Activated B cell treated with CpG ODN at 0.5 μM for 24 hours (primary cell): ENCODE data around the gene MLH1. TPM values are rescaled to one million over a fixed set of nuclear protein-coding genes. Genes with fewer than 3 reads are reported as not detected.

Source experiments
- ATAC-seq: fragments of 200-7000 bp; cut with Tn5 transposase; one replicate; pipeline ENCODE4 v1.10.0; 2021; ENCODE audit warnings: low read depth, mild to moderate bottlenecking, moderate library complexity
- CTCF ChIA-PET: fragments of 350-600 bp; sonication (Branson Sonifier 250); formaldehyde crosslinking; loops from one replicate; lab custom pipeline; 2021; ENCODE audit warnings: antibody characterized with exemption; lab: Charles Lee
- POLR2A ChIA-PET: fragments of 350-600 bp; sonication (Branson Sonifier 250); formaldehyde crosslinking; loops from one replicate; lab custom pipeline; 2021; ENCODE audit warnings: antibody characterized with exemption; lab: Charles Lee
- DNase-seq: peaks from one replicate; pipeline ENCODE4 v3.0.0; 2022
- H3K27ac Mint-ChIP-seq: one replicate; pipeline ENCODE4 v1.8.0; 2020; ENCODE audit warnings: mixed read lengths
- H3K27me3 Mint-ChIP-seq: one replicate; pipeline ENCODE4 v1.8.0; 2021; ENCODE audit warnings: mixed read lengths
- H3K36me3 Mint-ChIP-seq: one replicate; pipeline ENCODE4 v1.8.0; 2021; ENCODE audit warnings: low read depth, mixed read lengths
- H3K4me1 Mint-ChIP-seq: one replicate; pipeline ENCODE4 v1.8.0; 2021; ENCODE audit warnings: mixed read lengths
- H3K4me3 Mint-ChIP-seq: one replicate; pipeline ENCODE4 v1.8.0; 2020; ENCODE audit warnings: mild to moderate bottlenecking, mixed read lengths
- H3K9me3 Mint-ChIP-seq: one replicate; pipeline ENCODE4 v1.8.0; 2020; ENCODE audit warnings: mixed read lengths
- intact Hi-C: fragments of 100-400 bp; cut with micrococcal nuclease; formaldehyde crosslinking; loops from one replicate; pipeline ENCODE4 v1.15.1; 2024
- total RNA-seq: library from RNA; stranded (reverse); gene quantifications from 2 replicates; pipeline ENCODE4 v1.2.3, GENCODE V29; 2022
- TF ChIP-seq, protein P1 (sequence below): fragments of 200-600 bp; IDR thresholded peaks from one replicate; pipeline ENCODE4 v1.8.0; 2022; ENCODE audit warnings: antibody characterized with exemption, mild to moderate bottlenecking

The MLH1 gene
- total RNA-seq, 1 donor from 2014 or later: 46.2 TPM

DNA sequence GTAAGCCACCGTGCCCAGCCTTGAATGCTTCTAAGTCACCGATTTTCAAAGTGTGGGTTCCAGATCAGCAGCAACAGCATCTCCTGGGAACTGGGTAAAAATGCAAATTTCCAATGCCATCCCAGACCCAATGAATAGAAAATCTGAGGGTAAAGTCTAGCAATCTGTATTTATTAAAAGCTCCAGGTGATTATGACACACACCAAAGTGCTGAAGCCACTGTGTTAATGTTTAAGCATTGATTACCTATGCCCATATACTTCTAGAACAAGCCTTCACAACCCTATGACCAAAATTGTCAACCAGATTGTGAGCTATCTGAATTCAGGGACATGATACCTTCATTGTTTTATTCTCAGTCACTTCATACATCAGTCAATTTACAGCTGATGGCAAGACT, 94.6 kb downstream of the MLH1 start:
- H3K36me3 Mint-ChIP-seq: peaks cover 59% of the 10 kb centered on the region
- POLR2A ChIA-PET: no interaction called here
- H3K27ac Mint-ChIP-seq: no peak overlapping the region

DNA sequence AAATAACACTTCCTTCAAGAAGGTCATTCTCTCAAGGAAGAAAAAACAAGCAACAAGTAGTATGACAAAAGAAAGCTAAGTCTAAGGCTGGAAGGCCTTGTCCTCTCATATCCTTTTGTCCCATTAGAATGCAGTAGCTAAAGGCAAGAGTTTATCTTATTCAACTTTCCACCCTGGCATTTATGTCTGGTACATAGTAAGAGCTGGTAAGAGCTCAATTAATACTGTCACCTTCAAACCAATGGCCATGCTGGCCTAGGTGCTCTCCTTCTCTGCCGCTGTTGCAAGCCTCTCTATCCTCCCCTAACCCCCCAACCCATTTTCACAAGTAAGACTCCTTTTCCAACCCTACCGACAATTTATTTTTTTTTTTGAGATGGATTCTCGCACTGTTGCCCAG, 99.2 kb downstream of the MLH1 start:
- no peak overlapping the region for H3K27ac Mint-ChIP-seq
- intact Hi-C loops: no loop called here

More for the DNA sequence above, 94.6 kb downstream of the MLH1 start:
- TF ChIP-seq, protein P1, sequence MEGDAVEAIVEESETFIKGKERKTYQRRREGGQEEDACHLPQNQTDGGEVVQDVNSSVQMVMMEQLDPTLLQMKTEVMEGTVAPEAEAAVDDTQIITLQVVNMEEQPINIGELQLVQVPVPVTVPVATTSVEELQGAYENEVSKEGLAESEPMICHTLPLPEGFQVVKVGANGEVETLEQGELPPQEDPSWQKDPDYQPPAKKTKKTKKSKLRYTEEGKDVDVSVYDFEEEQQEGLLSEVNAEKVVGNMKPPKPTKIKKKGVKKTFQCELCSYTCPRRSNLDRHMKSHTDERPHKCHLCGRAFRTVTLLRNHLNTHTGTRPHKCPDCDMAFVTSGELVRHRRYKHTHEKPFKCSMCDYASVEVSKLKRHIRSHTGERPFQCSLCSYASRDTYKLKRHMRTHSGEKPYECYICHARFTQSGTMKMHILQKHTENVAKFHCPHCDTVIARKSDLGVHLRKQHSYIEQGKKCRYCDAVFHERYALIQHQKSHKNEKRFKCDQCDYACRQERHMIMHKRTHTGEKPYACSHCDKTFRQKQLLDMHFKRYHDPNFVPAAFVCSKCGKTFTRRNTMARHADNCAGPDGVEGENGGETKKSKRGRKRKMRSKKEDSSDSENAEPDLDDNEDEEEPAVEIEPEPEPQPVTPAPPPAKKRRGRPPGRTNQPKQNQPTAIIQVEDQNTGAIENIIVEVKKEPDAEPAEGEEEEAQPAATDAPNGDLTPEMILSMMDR: no peak
- intact Hi-C loops: no loop called here
- Mint-ChIP-seq H3K9me3 (no peaks in the 10 kb centered on the region), H3K4me3 (no peak overlapping the region), H3K4me1 (no peaks in the 10 kb centered on the region), H3K27me3 (no peaks in the 10 kb centered on the region)
- DNase-seq (no peak), ATAC-seq (no peak)
- CTCF ChIA-PET: no interaction called here

DNA sequence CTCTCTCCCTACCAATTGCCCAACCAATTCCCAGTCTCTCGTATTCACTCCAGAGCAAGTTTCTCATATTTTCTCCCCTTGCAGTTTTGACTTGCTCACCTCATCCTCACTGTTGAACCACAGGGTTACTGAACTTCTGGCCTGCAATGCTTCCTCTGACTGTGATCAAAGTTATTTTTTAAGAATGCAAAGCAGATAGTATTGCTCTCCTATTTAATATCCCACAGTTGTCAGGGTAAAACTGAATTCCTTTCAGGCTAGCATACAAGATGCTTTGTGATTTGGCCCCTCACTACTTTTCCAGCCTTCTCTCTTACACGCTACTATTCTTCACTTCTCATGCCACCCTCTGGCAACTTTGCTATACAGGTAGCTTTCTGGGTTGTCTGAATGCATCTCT, 100.2 kb downstream of the MLH1 start:
- Mint-ChIP-seq H3K27me3 (no peaks in the 10 kb centered on the region), H3K4me1 (no peaks in the 10 kb centered on the region), H3K9me3 (no peaks in the 10 kb centered on the region), H3K4me3 (no peak overlapping the region), H3K27ac (no peak overlapping the region), H3K36me3 (peaks cover 44% of the 10 kb centered on the region)
- DNase-seq (no peak), ATAC-seq (no peak)
- TF ChIP-seq, protein P1: no peak
- ChIA-PET POLR2A (no interaction called here), CTCF (no interaction called here)
- intact Hi-C loops: no loop called here

More for the DNA sequence above, 99.2 kb downstream of the MLH1 start:
- DNase-seq (no peak), ATAC-seq (no peak)
- Mint-ChIP-seq H3K4me1 (no peaks in the 10 kb centered on the region), H3K36me3 (peaks cover 51% of the 10 kb centered on the region), H3K27me3 (no peaks in the 10 kb centered on the region), H3K4me3 (no peak overlapping the region), H3K9me3 (no peaks in the 10 kb centered on the region)
- POLR2A ChIA-PET: no interaction called here
- CTCF ChIA-PET: no interaction called here
- TF ChIP-seq, protein P1: no peak

DNA sequence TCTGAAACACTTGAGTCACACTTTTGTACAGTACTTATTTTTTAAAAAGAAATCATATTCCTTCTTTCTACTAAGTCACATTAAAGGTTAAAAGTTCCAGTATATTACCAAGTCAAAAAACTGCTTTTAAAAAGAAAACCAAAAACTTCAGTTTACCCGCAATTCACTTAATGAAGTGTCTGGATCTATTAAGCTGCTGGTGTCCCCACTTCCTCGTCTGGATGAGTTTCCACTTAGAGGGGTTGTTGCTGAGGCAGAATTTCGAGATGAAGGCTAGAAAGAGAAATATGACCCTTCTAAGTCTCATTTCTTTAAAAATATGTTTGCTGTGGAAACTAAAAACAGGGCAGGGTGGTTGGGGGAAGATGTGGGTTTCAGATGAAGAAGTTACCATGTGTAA, 101.3 kb downstream of the MLH1 start:
- Mint-ChIP-seq H3K4me1 (no peaks in the 10 kb centered on the region), H3K4me3 (no peak overlapping the region), H3K27me3 (no peaks in the 10 kb centered on the region), H3K36me3 (peaks cover 40% of the 10 kb centered on the region), H3K9me3 (no peaks in the 10 kb centered on the region), H3K27ac (no peak overlapping the region)
- ChIA-PET POLR2A (interaction anchor here (0.6 kb wide), 1 partner anchor 1829 kb away, joined by 3 read pairs; no protein-coding TSS in a partner anchor), CTCF (no interaction called here)
- DNase-seq (no peak), ATAC-seq (no peak)
- TF ChIP-seq, protein P1: no peak
- intact Hi-C loops: no loop called here

DNA sequence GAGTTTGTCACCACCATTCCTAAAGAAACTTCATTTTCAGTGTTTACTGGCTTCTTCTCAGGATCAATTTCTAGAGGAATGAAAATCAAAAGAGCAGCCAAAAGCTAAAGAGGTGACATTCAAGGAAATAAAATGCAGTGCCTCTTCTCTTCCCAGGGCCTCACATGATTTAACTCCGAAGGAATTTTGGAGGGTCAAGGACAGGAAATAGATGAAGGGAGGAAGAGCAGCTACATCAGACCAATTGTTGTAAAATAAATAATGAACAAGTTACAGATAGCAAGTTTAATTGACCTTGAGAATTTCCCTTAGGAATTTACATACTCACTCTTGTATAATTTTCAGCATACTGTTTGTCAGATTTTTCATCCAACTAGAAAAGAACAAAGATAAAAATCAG, 103.0 kb downstream of the MLH1 start:
- ATAC-seq: no peak
- DNase-seq: no peak
- Mint-ChIP-seq H3K9me3 (no peaks in the 10 kb centered on the region), H3K4me3 (no peak overlapping the region), H3K27ac (no peak overlapping the region), H3K4me1 (no peaks in the 10 kb centered on the region), H3K36me3 (peaks cover 26% of the 10 kb centered on the region), H3K27me3 (no peaks in the 10 kb centered on the region)
- ChIA-PET CTCF (no interaction called here), POLR2A (no interaction called here)
- TF ChIP-seq, protein P1: no peak
- intact Hi-C loops: no loop called here
